GM12875 (cell line): Measurements from ENCODE around the gene NRTN.

Experiments used
- H3K4me3 ChIP-seq: one replicate; pipeline ENCODE4 v1.5.1; 2011; ENCODE audit warnings: low read depth, low read length, control low read depth
- TF ChIP-seq, protein P1 (sequence below): IDR thresholded peaks from 2 replicates; pipeline ENCODE4 v1.5.1; 2011; ENCODE audit warnings: low read depth, mild to moderate bottlenecking, control low read depth, inconsistent platforms, low read length, moderate library complexity, borderline replicate concordance; ENCODE audit not compliant: insufficient read depth

Gene NRTN

DNA sequence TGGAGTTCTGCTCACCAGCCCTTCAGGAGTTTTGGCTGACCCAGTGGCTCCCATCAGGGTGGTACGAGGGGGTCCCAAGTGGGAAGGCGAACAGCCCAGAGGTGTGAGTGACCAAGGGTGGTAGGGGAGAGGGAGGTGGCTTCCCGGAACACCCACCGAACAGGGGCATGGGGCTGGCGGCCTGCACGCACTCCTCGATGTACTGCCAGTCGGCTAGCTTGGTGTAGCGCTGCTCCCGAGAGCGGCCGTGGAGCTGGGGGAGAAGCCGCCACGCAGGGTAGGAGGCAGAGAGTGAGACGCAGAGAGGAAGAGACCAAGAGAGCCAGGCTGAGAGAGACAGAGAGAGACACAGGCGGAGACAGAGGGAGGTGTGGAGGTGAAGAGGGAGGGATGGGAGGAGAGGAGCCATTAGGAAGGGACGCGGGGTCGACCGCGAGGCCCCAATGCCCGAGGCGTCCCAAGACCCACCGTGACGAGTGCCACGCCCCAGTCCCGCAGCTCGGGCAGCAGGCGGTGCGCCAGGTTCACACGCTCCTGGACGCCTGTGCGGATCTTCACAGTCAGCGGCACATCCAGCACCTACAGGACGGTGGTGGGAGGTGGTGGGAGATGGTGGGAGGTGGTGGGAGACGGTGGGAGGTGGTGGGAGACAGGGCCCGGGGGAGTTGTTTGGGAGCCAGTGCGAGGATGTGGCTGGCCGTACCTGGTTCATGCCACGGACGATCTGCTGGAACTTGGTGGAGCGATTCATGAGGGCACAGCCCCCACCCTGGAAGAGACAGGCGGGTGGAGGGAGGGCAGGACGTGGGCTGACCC is 18.1 kb upstream of the NRTN start:
- TF ChIP-seq, protein P1, sequence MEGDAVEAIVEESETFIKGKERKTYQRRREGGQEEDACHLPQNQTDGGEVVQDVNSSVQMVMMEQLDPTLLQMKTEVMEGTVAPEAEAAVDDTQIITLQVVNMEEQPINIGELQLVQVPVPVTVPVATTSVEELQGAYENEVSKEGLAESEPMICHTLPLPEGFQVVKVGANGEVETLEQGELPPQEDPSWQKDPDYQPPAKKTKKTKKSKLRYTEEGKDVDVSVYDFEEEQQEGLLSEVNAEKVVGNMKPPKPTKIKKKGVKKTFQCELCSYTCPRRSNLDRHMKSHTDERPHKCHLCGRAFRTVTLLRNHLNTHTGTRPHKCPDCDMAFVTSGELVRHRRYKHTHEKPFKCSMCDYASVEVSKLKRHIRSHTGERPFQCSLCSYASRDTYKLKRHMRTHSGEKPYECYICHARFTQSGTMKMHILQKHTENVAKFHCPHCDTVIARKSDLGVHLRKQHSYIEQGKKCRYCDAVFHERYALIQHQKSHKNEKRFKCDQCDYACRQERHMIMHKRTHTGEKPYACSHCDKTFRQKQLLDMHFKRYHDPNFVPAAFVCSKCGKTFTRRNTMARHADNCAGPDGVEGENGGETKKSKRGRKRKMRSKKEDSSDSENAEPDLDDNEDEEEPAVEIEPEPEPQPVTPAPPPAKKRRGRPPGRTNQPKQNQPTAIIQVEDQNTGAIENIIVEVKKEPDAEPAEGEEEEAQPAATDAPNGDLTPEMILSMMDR = no peak
- no peak overlapping the region for H3K4me3 ChIP-seq

DNA sequence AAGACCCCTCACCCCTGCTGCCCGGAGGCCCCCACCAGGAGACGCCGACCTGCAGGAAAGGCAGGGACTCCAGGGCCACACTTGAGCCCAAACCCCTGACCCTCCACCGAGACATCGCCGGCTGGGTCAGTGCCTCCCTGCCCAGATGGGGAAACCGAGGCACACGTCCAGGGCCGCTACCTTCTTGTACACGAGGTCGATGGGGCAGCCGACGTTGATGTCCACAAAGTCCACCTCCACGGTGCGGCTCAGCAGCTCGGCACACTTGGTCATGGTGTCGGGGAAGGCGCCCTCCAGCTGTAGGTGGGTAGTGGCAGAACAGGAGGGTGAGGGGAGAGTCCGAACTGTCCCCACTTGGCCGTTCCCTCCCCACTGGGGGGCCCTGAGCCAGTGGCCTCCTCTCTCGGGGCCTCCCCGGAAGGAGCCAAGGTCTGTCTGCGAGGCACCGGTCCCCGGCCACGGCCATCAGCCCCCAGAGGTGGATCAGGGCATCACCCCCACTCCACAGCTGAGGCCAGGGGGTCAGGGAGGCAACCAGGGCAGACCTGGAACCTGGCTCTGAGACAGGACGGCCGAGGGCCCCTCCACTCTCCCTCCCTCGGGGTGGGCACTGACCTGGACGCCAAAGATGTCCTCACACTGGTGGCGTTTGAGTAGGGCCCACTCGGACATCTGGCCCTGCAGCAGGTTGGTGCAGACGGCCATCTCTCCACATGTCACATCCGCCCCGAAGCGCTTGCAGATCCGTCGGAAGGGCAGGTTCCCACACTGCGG is 17.3 kb upstream of the NRTN start:
- no peak overlapping the region for H3K4me3 ChIP-seq
- TF ChIP-seq, protein P1 = no peak

DNA sequence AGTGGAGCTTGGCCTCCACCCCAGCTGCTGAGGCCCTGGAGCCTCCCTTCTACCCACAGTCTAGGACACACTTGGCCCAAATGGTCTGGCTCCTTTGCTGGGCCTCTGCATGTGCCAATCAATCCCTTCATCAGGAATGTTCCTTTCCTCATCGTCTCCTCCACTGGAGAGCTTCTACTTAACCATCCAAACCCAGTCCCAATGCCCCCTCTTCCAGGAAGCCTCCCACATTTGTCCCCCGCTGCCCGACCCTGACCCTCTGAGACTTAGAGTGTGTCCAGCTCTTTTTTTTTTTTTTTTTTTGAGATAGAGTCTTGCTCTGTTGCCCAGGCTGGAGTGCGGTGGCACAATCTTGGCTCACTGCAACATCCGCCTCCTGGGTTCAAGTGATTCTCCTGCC is 16.4 kb upstream of the NRTN start:
- H3K4me3 ChIP-seq = no peak overlapping the region
- TF ChIP-seq, protein P1 = no peak

DNA sequence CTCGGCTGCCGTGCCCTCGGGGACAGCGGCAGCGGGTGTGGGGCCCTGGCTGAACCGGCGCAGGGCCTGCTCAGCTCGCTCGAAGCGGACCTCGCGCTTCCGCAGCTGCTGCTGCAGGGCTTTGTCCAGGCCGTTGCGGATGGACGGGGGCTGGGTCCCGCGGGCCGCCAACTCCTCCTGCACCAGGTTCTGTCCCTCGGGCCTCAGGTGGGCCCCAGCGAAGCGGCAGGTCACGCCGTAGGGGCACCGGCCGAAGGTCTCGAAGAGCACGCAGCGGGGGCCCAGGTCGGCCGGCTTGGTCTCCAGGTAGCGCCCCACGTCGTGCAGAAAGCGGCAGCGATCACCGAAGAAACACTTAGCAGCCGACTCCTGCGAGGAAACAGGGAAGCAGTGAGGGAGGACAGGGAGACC is 15.5 kb upstream of the NRTN start:
- TF ChIP-seq, protein P1 = no peak
- H3K4me3 ChIP-seq = no peak overlapping the region

DNA sequence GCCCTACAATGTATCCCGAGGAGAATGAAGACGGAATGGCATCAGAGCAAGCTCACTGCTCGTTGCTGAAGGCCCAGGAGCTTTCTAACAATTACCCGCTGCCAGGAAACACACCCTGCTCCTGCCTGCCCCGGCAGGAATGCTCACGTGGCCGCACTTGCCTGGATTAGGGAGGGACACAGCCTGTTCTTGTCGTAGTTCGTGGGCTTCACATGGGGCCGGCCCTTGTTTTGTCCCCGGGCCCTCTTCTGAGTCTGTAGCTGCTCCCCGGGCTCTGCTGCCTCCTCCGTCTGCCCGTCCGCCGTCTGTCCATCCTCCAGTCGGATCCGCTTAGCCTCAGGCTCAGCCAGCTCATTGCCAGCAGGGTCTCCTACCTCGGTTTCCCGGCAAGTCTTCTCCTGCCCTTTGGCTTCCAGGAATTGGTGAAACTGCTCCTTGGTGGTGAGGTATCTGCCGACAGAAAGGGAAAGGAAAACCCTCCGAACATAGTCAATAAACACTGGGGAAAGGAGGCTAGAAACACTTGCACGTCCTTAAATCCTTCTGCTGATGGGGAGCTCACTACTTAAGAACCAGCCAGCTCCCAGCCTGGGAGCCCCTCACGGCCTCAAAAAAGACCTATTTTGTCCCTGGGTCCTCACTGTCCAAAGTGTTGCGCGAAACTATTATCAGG is 14.8 kb upstream of the NRTN start:
- TF ChIP-seq, protein P1 = no peak
- peak overlapping the region; percentile 86 for H3K4me3 ChIP-seq

DNA sequence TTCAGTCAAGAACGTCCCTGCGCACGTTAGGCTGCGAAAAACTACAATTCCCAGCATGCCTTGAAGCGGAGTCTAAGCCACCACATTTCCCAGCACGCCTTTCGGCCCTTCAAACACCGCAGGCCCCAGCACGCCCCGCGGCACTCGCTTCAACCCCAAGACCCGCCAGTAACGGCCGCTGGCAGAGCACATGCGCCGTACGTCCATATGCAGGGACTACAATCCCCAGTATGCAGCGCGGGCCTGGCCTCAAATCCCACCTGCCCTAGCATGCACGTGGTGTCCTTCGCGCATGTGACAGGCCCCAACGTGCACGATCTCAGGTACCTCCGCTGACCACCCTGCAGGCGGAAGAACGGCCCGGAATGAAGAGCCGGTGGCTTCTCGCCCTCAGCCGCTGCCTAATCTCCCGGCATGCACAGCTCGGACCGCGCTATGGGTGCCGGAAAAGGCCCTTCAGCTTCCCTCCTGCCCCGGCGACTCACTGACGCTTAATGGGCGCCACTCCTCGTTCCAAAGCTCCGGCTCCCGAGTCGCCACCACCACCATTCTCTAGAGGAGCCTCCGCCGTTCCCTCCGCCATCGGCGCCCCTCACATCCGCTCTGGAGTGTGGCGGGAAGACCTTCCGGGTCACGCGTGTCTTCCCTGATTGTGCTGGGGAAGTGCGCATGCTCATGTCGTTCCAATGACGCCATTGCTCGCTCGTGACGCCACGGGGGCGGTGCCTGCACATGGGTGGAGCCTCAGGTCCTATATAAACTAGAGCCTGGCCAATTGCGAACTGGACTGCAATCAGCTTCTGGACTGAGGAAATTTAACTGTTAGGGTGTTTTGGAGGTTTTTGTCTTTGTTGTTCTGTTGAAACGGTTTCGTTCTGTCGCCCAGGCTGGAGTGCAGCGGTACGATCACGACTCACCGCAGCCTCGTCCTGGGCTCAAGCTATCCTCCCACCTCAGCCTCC is 14.0 kb upstream of the NRTN start, which contains the start of gene DUS3L:
Gene DUS3L (minus strand): TSS at position 605 of the 962 bp plus-strand sequence. CDS start 22 bp downstream, at position 583.
- TF ChIP-seq, protein P1 = no peak

More for the DNA sequence above, 14.0 kb upstream of the NRTN start, which contains the start of gene DUS3L:
- H3K4me3 ChIP-seq = peak within 1 kb of the TSS; percentile 86
